H1 (cell line): Measurements from ENCODE around the gene PALM3. TPM values are rescaled to one million over a fixed set of nuclear protein-coding genes. Genes with fewer than 3 reads are reported as not detected.

Source experiments
- CTCF ChIA-PET: fragments of 300-600 bp; sonication (Branson Sonifier 250); formaldehyde crosslinking; loops from one replicate; lab custom pipeline; 2021; ENCODE audit not compliant: partially characterized antibody; lab: Charles Lee
- POLR2A ChIA-PET: fragments of 300-600 bp; sonication (Branson Sonifier 250); formaldehyde crosslinking; loops from one replicate; lab custom pipeline; 2021; ENCODE audit warnings: inconsistent platforms; ENCODE audit not compliant: partially characterized antibody; lab: Charles Lee
- DNase-seq, 2 experiments: peaks; one replicate each; pipeline versions ENCODE4 v3.0.0 to v3.0.0-alpha.2; 2010 to 2022; ENCODE audit warnings: low spot score in 2 of 2, low read depth in 1 of 2, mixed read lengths in 1 of 2
- FAIRE-seq: peaks from 2 replicates; lab custom pipeline; 2011; peaks lifted over from hg19 to GRCh38; lab: Jason Lieb, UNC
- H2AFZ ChIP-seq: 2 replicates; pipeline ENCODE4 v1.8.1; 2012; ENCODE audit warnings: low read length, inconsistent platforms
- H2AK5ac ChIP-seq: 2 replicates; pipeline ENCODE4 v1.6.1; 2013; ENCODE audit warnings: low read depth, low read length
- H2BK120ac ChIP-seq: replicated peaks from 2 replicates; pipeline ENCODE3; 2013; ENCODE audit warnings: low read depth, low read length, inconsistent platforms
- H2BK12ac ChIP-seq: 2 replicates; pipeline ENCODE4 v1.6.1; 2013; ENCODE audit warnings: low read depth, low read length
- H2BK15ac ChIP-seq: 2 replicates; pipeline ENCODE4 v1.6.1; 2013; ENCODE audit warnings: low read length
- H2BK20ac ChIP-seq: 2 replicates; pipeline ENCODE4 v1.6.1; 2013; ENCODE audit warnings: low read length
- H2BK5ac ChIP-seq: 2 replicates; pipeline ENCODE4 v1.6.1; 2013; ENCODE audit warnings: low read depth, low read length
- H3K14ac ChIP-seq: 2 replicates; pipeline ENCODE4 v1.6.1; 2013; ENCODE audit warnings: inconsistent platforms; ENCODE audit not compliant: insufficient read length
- H3K18ac ChIP-seq: 2 replicates; pipeline ENCODE4 v1.6.1; 2013; ENCODE audit warnings: low read length; ENCODE audit errors: extremely low read depth
- H3K23ac ChIP-seq: 2 replicates; pipeline ENCODE4 v1.6.1; 2013; ENCODE audit warnings: inconsistent platforms; ENCODE audit not compliant: insufficient read length
- H3K23me2 ChIP-seq: 2 replicates; pipeline ENCODE4 v1.6.1; 2013; ENCODE audit warnings: low read depth, low read length
- H3K27ac ChIP-seq: 2 replicates; pipeline ENCODE4 v1.6.1; 2011; ENCODE audit warnings: low read depth, low read length, inconsistent platforms
- H3K27me3 ChIP-seq, 4 experiments: replicated peaks in 1 of 4; 1 replicate in 1 of 4; 2 replicates in 3 of 4; pipeline versions ENCODE4 v1.6.1 to v1.8.1; 2011 to 2013; ENCODE audit warnings: low read length in 3 of 4, mild to moderate bottlenecking in 3 of 4, inconsistent platforms in 2 of 4, mixed read lengths in 2 of 4, moderate library complexity in 1 of 4; ENCODE audit not compliant: control insufficient read depth in 3 of 4, insufficient read depth in 3 of 4; ENCODE audit errors: extremely low read depth in 1 of 4
- H3K36me3 ChIP-seq, 4 experiments: 2 replicates each; pipeline versions ENCODE4 v1.6.1 to v1.8.1; 2011 to 2013; ENCODE audit warnings: mild to moderate bottlenecking in 4 of 4, low read length in 3 of 4, moderate library complexity in 2 of 4, control low read depth in 1 of 4, inconsistent platforms in 1 of 4; ENCODE audit not compliant: insufficient read depth in 4 of 4, control insufficient read depth in 2 of 4
- H3K4ac ChIP-seq: replicated peaks from 2 replicates; pipeline ENCODE3; 2013; ENCODE audit warnings: low read length, low read depth, mixed read lengths, inconsistent platforms; ENCODE audit not compliant: insufficient read length
- H3K4me1 ChIP-seq, 4 experiments: replicated peaks in 1 of 4; 1 replicate in 1 of 4; 2 replicates in 3 of 4; pipeline versions ENCODE4 v1.6.1 to v1.8.1; 2011 to 2013; ENCODE audit warnings: low read length in 3 of 4, inconsistent platforms in 2 of 4, mixed read lengths in 1 of 4; ENCODE audit not compliant: insufficient read depth in 4 of 4, control insufficient read depth in 3 of 4
- H3K4me2 ChIP-seq, 2 experiments: 2 replicates each; pipeline versions ENCODE4 v1.6.1 to v1.8.1; 2011 to 2013; ENCODE audit warnings: low read depth in 2 of 2, low read length in 2 of 2, control low read depth in 1 of 2, inconsistent platforms in 1 of 2, mild to moderate bottlenecking in 1 of 2; ENCODE audit not compliant: insufficient read depth in 1 of 2
- H3K4me3 ChIP-seq, 4 experiments: fragments of 200-600, 300-600 bp in 1 of 4; sonication (generic), shearing (Covaris generic), sonication (Bioruptor Twin) in 1 of 4; 2 replicates each; pipeline versions ENCODE4 v1.5.1 to v1.8.1; 2011 to 2016; ENCODE audit warnings: low read length in 4 of 4, low read depth in 3 of 4, control low read depth in 2 of 4, inconsistent platforms in 2 of 4, mild to moderate bottlenecking in 2 of 4, mixed read lengths in 1 of 4, moderate library complexity in 1 of 4; ENCODE audit not compliant: insufficient read depth in 2 of 4; ENCODE audit errors: extremely low read depth in 1 of 4
- H3K56ac ChIP-seq: replicated peaks from 2 replicates; pipeline ENCODE3; 2013; ENCODE audit warnings: low read depth, mild to moderate bottlenecking, mixed read lengths, low read length, inconsistent platforms; ENCODE audit not compliant: insufficient read length
- H3K79me1 ChIP-seq: 2 replicates; pipeline ENCODE4 v1.6.1; 2013; ENCODE audit warnings: low read depth, low read length, control low read depth
- H3K79me2 ChIP-seq, 2 experiments: 2 replicates each; pipeline versions ENCODE4 v1.6.1 to v1.8.1; 2012 to 2013; ENCODE audit warnings: low read length in 2 of 2, mild to moderate bottlenecking in 2 of 2, inconsistent platforms in 1 of 2; ENCODE audit not compliant: insufficient read depth in 2 of 2, control insufficient read depth in 1 of 2
- H3K9ac ChIP-seq, 4 experiments: replicated peaks in 1 of 4; 1 replicate in 1 of 4; 2 replicates in 3 of 4; pipeline versions ENCODE4 v1.6.1 to v1.8.1; 2011 to 2013; ENCODE audit warnings: low read depth in 3 of 4, low read length in 3 of 4, control low read depth in 2 of 4, mild to moderate bottlenecking in 2 of 4, moderate library complexity in 2 of 4, inconsistent platforms in 1 of 4; ENCODE audit errors: extremely low read depth in 1 of 4
- H3K9me3 ChIP-seq, 2 experiments: 2 replicates each; pipeline versions ENCODE4 v1.6.1 to v1.8.1; 2012 to 2013; ENCODE audit warnings: mild to moderate bottlenecking in 2 of 2, moderate library complexity in 2 of 2, control low read depth in 1 of 2, inconsistent platforms in 1 of 2, low read depth in 1 of 2, low read length in 1 of 2, mixed read lengths in 1 of 2; ENCODE audit not compliant: insufficient read depth in 2 of 2
- H4K20me1 ChIP-seq, 2 experiments: replicated peaks in 1 of 2; 2 replicates each; pipeline versions ENCODE3 to v1.8.1; 2011 to 2013; ENCODE audit warnings: inconsistent platforms in 2 of 2, low read length in 2 of 2, mild to moderate bottlenecking in 1 of 2; ENCODE audit not compliant: insufficient read depth in 2 of 2, control insufficient read depth in 1 of 2
- H4K5ac ChIP-seq: 2 replicates; pipeline ENCODE4 v1.6.1; 2013; ENCODE audit warnings: low read length, low read depth, mixed read lengths, inconsistent platforms; ENCODE audit not compliant: insufficient read length
- H4K8ac ChIP-seq: 2 replicates; pipeline ENCODE4 v1.8.0; 2013; ENCODE audit warnings: mild to moderate bottlenecking, moderate library complexity, low read length, inconsistent platforms; ENCODE audit not compliant: insufficient read depth; ENCODE audit errors: extremely low read depth
- H4K91ac ChIP-seq: replicated peaks from 2 replicates; pipeline ENCODE3; 2013; ENCODE audit warnings: low read length, mixed read lengths, inconsistent platforms; ENCODE audit not compliant: insufficient read length
- CBX8 ChIP-seq: fragments of 300-800, 300-1000 bp; sonication (generic); IDR thresholded peaks from 2 replicates; pipeline ENCODE4 v1.7.1; 2016; ENCODE audit warnings: low read depth, low read length, borderline replicate concordance
- EGR1 ChIP-seq: IDR thresholded peaks from 2 replicates; pipeline ENCODE4 v1.6.1; 2011; ENCODE audit warnings: low read depth, low read length, borderline replicate concordance
- GABPA ChIP-seq: IDR thresholded peaks from 2 replicates; pipeline ENCODE4 v1.6.1; 2011; ENCODE audit warnings: mild to moderate bottlenecking, low read length, moderate library complexity, borderline replicate concordance; ENCODE audit not compliant: insufficient read depth
- NRF1 ChIP-seq: IDR thresholded peaks from 2 replicates; pipeline ENCODE4 v1.6.1; 2011; ENCODE audit warnings: mild to moderate bottlenecking, low read depth, low read length, improper control_type of control experiment
- SIN3A ChIP-seq, 2 experiments: IDR thresholded peaks in 1 of 2; conservative IDR thresholded peaks in 1 of 2; 2 replicates each; pipeline ENCODE4 v1.6.1; 2011 to 2012; ENCODE audit warnings: low read length in 2 of 2, improper control_type of control experiment in 1 of 2, low read depth in 1 of 2, mild to moderate bottlenecking in 1 of 2
- TEAD4 ChIP-seq: IDR thresholded peaks from 2 replicates; pipeline ENCODE4 v1.6.1; 2012; ENCODE audit warnings: low read depth, low read length, inconsistent platforms, mixed read lengths
- ZNF274 ChIP-seq: IDR thresholded peaks from 2 replicates; pipeline ENCODE4 v1.7.0; 2012; ENCODE audit warnings: low read length, borderline replicate concordance; ENCODE audit errors: extremely low read depth
- WGBS, 2 experiments: shearing (Covaris generic) in 1 of 2; methylation state at CpG; one replicate each; pipeline versions ENCODE4 v1.1.6 to v1.1.7; 2013 to 2015; ENCODE audit warnings: low lambda C conversion rate in 2 of 2, mixed read lengths in 2 of 2, inconsistent platforms in 1 of 2, low coverage in 1 of 2, missing lambda C conversion rate in 1 of 2; ENCODE audit not compliant: insufficient replicate concordance in 2 of 2, insufficient coverage in 1 of 2, insufficient read length in 1 of 2; ENCODE audit errors: extremely low coverage in 1 of 2, missing lambda C conversion rate in 1 of 2; 5-methylcytosine and 5-hydroxymethylcytosine counted together
- polyA plus RNA-seq, 7 experiments: library from polyadenylated mRNA; depleted of rRNA in 3 of 7; stranded (reverse) in 5 of 7; unstranded in 2 of 7; fragments of >200 nt in 5 of 7; fragments of 200-250 nt in 2 of 7; gene quantifications; 1 replicate in 5 of 7; 2 replicates in 1 of 7; 4 replicates in 1 of 7; pipeline versions ENCODE4 v1.2.1 to v1.2.3, GENCODE V29; 2011 to 2013; ENCODE audit warnings: missing spikeins in 2 of 7, mixed read lengths in 2 of 7
- total RNA-seq: library from RNA; stranded (reverse); fragmentation: NEBNext Ultra II Directional; extraction: Animal tissue kit (Norgen Biotek cat#: 25700); gene quantifications from 2 replicates; pipeline ENCODE4 v1.2.1, GENCODE V29; 2021
- TF ChIP-seq, protein P1 (sequence below), 3 experiments: IDR thresholded peaks; 1 replicate in 2 of 3; 2 replicates in 1 of 3; pipeline versions ENCODE4 v1.5.1 to v1.6.1; 2011; ENCODE audit warnings: low read length in 3 of 3, mild to moderate bottlenecking in 3 of 3, inconsistent platforms in 2 of 3, low read depth in 1 of 3, moderate library complexity in 1 of 3; ENCODE audit not compliant: insufficient read depth in 1 of 3; ENCODE audit errors: control extremely low read depth in 1 of 3

Gene PALM3
- total and polyA plus RNA-seq, 2 of the 8 experiments (the other 6 are each of a cell fraction or from before 2014, with no cell fraction given): 5.8 to 31.3 TPM

- Histone ChIP-seq H3K79me1 (no peaks in the 10 kb centered on the region), H2BK15ac (no peak overlapping the region), H2AK5ac (no peak overlapping the region), H3K27ac (no peak overlapping the region), H3K4me3 (no peak overlapping the region), H2BK5ac (no peak overlapping the region), H3K36me3 (no peaks in the 10 kb centered on the region), H2BK20ac (no peak overlapping the region), H3K9me3 (no peaks in the 10 kb centered on the region; a peak in 1 of 4 replicates), H4K20me1 (no peaks in the 10 kb centered on the region), H2BK120ac (no peak overlapping the region), H3K14ac (no peak overlapping the region), H3K79me2 (no peaks in the 10 kb centered on the region), H3K56ac (no peak overlapping the region), H3K23me2 (no peaks in the 10 kb centered on the region; the same call in 1 of the 2 replicates), H4K91ac (no peak overlapping the region), H3K27me3 (no peaks in the 10 kb centered on the region), H3K9ac (no peak overlapping the region), H3K4me1 (no peaks in the 10 kb centered on the region; a peak in 1 of 7 replicates), H2BK12ac (no peak overlapping the region), H2AFZ (no peak overlapping the region), H3K23ac (no peak overlapping the region), H3K18ac (no peak overlapping the region), H3K4me2 (no peak overlapping the region), H4K8ac (no peak overlapping the region; the same call in 1 of the 2 replicates), H3K4ac (no peak overlapping the region), H4K5ac (no peak overlapping the region)
- WGBS, 2 experiments: 67% methylated on average over 8 of the region's 8 CpGs; no CpG with 5 or more reads in 1 of the 2 experiments
- DNase-seq (peak; percentile 56 to 97), FAIRE-seq (peak; percentile 72)
- ChIA-PET CTCF (interaction anchor here (0.6 to 9.9 kb wide), 35 partner anchors 8 to 954 kb away, joined by 3 to 77 read pairs (median 5); partner anchors contain the start of genes DCAF15, IL27RA, MISP3 and PALM3), POLR2A (interaction anchor here (1.0 to 1.2 kb wide), 4 partner anchors 8 to 111 kb away, joined by 3 to 5 read pairs (median 3); no protein-coding TSS in a partner anchor)
- TF ChIP-seq EGR1 (no peak), GABPA (no peak), SIN3A (conservative IDR thresholded peaks at IDR 0.05 in 1 of 2, IDR thresholded peaks at IDR 0.05 in 1 of 2; ENCODE audit: low read depth in 1 of 2, low read length in 2 of 2) (0 out of 4 replicates have a peak, but pooled peaks of 1 of the 2 experiments have one; percentile 32), NRF1 (no peak), TEAD4 (no peak), CBX8 (no peak), ZNF274 (no peak)
- TF ChIP-seq, protein P1, sequence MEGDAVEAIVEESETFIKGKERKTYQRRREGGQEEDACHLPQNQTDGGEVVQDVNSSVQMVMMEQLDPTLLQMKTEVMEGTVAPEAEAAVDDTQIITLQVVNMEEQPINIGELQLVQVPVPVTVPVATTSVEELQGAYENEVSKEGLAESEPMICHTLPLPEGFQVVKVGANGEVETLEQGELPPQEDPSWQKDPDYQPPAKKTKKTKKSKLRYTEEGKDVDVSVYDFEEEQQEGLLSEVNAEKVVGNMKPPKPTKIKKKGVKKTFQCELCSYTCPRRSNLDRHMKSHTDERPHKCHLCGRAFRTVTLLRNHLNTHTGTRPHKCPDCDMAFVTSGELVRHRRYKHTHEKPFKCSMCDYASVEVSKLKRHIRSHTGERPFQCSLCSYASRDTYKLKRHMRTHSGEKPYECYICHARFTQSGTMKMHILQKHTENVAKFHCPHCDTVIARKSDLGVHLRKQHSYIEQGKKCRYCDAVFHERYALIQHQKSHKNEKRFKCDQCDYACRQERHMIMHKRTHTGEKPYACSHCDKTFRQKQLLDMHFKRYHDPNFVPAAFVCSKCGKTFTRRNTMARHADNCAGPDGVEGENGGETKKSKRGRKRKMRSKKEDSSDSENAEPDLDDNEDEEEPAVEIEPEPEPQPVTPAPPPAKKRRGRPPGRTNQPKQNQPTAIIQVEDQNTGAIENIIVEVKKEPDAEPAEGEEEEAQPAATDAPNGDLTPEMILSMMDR (IDR thresholded peaks at IDR 0.05; ENCODE audit: control extremely low read depth in 1 of 3, insufficient read depth in 1 of 3, low read depth in 1 of 3, low read length in 3 of 3): peak; percentile 95 to 97 (median 96)
Measured at GRCh38 chr19:14048443-14049153, 13.3 kb downstream of the PALM3 start.
